ENCODE results near the gene DOCK10.
"Not testable (repeated sequence)": the region's sequence is repeated elsewhere in the genome, so short reads cannot be mapped to it uniquely, and the experiment has no call there.

DOCK10 gene

DNA sequence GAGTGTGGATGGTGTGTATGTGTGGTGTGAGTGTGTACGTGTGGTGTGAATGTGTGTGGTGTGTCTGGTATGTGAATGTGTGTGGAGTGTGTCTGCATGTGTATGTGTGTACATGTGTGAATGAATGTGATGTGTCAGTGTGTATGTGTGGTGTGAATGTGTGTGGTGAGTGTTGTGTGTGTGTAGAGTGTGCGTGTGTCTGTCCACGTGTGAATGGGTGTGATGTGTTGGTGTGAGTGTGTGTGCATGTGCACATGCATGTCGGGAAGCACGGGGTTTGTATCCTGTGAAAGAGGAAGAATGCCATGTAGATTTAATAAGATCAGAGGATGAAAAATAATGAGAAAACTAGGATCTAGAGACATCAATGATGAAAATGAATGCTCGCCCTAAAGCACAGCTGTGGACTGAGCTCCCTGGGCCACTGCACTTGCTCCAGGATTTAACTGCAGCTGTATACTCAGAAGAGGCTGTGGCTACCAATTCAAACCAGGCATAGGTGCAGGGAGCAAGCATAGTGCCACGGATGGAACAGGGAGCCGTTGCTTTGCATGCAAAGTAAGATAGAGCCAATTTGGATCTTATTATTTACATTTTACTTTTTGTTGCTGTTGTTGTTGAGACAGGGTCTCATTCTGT lies 122.7 kb downstream of the DOCK10 start:
- DNase-seq (ENCODE audit: low read depth in 3 of 3) = no peak

DNA sequence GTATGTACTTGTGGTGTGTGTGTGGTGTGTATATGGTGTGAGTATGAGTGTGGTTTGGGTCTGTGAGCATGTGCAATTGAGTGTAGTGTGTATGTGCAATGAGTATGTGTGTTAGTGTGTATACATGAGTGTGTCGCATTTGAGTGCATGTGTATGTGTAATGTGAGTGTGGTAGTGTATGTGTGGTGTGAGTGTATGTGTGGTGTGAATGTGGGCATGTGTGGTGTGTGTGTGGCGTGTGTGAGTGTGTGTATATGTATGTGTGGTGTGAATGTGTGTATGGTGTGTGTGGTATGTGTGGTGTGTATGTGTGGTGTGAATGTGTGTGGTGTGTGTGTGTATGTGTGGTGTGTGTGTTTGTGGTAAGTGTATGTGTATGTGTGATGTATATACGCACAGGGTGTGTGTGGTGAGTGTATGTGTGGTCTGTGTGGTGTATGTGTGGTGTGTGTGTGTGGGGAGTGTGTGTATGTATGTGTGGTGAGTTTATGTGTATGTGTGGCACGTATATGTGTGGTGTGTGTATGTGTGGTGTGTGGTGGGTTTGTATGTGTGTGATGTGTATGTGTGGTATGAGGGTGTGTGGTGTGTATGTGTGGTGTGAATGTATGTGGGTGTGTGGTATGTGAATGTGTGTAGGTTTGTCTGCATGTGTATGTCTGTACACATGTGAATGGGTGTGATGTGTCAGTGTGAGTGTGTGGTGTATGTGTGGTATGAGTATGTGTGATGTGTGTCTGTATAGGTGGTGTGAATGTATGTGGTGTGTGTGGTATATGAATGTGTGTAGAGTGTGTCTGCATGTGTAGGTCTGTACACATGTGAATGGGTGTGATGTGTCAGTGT lies 123.4 kb downstream of the DOCK10 start:
- no peak for DNase-seq (ENCODE audit: low read depth in 3 of 3)

DNA sequence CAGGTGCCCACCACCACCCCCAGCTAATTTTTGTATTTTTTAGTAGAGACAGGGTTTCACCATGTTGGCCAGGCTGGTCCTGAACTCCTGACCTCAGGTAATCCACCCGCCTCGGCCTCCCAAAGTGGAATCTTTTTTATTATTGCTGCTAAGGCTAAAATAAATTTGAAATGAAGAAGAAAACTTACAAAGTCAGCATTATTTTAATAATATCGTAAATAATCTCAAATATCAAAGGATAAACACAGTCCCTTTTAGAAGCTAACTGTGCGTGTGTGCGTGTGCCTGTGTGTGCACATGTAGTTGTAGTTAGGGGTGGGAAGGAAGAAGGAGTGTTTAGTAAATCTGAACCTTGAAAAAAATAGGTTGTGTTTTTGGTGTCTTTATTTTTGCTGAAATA lies 125.0 kb downstream of the DOCK10 start:
- DNase-seq (ENCODE audit: low read depth in 3 of 3) = not testable (repeated sequence)

DNA sequence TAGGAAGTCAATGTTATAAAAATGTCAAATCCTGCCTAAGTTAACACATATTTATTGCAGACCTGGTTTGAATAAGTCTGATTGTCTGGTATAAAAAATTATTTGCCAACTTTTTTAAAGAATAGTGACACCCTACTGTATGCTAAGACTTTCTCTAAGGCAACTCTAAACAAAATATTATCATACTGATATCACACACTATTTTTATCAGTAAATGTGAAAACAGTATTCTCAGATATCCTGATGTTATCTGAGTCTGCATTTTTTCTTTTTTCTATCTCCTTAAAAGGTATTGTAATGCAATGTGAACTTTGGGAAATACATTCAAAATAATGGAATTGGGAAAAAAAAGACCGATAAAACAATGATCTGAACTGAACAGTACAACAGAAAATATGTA lies 127.1 kb downstream of the DOCK10 start:
- DNase-seq (ENCODE audit: low read depth in 3 of 3) = no peak

DNA sequence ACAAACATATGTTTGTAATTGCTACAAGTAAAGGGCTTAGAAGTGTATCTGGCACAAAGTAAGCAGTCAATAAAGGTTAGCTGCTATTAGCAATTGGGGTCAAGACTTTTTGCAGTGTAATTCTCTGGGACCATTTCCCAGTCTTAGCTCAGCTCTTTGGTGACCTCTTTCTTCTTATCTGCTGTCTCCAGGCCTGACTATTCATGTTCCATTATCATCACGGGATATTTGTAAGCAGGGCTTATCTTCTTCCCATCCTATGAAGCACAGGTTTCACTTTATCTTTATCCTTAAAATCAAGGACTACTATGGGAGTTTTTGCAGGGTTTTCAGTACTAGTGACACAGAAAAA lies 131.7 kb downstream of the DOCK10 start:
- DNase-seq (ENCODE audit: low read depth in 3 of 3) = no peak

DNA sequence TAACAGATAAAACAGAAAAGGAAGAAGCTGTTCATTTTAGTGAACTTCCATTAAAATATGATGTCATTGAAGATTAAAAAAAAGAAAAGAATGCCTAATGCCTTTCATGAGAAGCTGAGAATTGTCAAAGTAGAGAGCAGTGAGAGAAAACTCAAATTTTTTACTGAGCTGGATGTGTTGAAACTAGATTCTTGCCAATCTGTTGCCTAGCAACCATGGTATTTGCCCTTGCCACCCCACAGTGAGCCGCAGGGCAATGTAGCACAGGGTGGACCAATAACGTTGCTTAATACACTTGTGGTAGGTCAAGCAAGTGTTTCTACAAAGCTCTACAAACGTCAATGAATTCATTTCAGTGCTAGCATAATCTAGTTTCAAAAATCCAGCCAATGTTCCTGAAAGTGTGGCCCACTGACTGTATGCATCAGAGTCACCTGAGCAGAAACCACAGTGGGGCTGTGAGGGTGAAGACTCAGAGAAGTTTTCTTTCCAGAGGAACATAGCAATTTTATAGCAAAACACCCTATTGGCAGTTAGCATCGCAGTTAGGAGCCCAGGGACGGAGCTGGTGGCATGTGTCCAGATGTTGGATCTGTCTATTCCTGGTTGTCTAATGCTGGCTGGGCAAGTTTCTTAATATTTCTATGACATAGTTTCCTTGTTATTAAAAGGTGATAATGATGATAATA lies 132.2 kb downstream of the DOCK10 start:
- no peak for DNase-seq (ENCODE audit: low read depth in 3 of 3)

DNA sequence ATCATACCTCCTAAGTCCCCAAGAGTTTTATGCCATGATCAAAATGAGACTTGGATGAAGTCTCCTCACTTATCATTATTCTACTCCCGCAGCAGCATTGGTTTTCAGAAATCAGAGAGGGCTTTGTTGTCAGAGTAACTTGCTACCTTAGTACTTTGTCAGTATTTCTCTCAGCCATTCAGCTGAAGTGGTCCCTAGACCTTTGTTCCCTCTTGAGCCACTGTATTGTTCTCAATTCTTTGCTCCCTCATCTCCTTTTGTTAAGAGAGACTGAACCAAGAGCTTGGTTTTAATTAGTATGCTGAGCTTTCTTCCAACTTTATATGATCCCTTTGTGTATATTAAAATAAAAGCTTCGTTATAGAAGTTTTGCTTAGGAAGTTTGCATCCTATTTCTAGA lies 133.4 kb downstream of the DOCK10 start:
- DNase-seq (ENCODE audit: low read depth in 3 of 3) = no peak

DNA sequence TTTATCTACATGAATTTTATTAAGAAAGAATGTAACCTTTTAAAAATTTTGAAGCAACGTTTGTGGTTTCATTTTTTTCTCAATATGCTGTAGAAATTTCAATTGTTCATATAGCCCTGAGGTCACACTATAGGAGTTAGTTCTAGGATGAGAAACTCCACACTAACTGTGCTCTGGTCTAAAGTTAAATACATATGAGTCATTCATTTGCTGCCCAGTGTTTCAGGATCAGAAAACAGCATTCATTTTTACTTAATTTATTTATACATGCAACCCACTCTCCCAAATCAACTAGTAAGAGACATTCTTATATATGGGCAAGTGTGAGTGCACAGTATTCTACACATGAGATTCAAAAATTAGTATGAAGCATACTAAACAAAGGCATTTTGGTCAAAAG lies 137.9 kb downstream of the DOCK10 start:
- no peak for DNase-seq (ENCODE audit: low read depth in 3 of 3)

DNA sequence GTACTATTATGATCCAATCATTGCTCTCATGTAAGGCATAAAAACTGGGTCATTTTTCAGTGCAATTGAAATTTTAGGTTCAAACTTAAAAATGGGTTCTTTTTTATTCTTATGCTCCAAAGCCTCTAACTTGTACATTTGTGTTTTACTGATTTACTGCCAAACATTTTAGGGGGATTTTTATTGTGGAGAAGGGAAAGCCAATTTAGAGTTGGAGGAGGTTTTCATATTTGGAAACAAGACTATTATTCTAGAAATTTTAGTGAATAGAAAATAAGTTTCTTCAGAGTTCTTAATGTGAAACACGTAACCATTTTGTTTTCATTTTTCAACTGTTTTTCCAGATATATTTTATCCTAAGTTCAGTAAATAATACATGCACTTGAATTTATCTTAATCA lies 138.6 kb downstream of the DOCK10 start:
- no peak for DNase-seq (ENCODE audit: low read depth in 3 of 3)

DNA sequence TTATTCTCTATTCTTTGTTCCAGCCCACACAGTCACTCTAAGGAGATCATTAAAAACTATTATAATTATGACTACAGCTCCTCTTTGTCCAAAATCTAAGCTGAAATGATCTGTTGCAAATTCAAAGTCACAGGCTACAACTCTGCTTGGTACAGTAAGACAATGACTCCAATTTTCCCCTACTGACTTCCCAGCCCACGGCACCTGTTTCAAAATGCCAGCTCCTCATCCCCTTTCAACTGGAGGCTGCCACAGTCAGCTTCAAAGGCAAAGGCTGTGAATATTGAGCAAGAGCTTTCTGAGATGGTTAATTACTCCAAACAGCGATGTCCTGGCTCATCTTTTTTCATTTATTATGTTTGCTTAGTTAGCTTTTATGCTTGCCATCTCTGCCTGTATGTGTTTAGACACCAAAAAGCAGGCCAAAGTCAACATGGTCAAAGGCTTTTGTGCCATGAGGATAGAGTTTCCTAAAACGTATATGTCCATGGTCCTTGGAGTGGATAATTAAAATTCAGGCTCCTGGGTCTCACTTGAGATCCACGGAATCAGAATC lies 141.1 kb downstream of the DOCK10 start:
- no peak for DNase-seq (ENCODE audit: low read depth in 3 of 3)

DNA sequence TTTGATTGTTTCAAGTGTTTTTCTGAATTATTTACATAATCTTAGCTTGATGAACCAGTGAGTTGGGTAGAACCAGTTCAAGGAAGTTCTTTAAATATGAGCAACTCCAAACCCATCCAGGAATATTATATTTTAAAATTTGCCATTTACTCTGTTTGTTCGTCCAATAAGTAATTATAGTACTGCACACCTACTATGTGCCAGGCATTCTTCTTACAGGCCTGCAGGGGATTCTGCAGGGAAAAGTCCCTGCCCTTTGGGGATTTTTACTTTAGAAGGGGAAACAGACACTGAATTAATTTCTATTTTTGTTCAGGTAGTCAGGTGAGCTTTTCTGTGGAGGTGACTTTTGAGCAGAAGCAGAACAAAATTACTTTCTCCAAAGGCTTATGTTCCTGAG lies 146.9 kb downstream of the DOCK10 start:
- no peak for DNase-seq (ENCODE audit: low read depth in 3 of 3)

DNA sequence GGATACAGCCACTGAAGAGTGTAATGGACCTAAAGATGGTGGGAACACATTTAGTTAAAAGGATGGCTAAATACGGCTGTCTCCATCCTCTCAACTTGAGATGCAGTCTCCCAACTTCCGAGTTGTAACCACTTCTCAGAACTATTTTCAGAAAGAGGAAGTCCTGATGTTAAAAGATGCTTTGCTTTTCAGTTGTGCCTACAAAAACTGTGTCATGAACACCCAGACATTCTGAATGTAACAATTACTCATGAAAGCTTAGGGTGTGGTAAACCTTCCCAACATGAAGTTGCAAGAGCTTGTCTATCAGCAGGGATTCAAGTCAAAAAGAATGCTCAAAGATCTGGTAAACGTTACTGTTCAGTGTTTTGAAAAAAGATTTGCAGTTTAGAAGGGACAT lies 147.9 kb downstream of the DOCK10 start:
- no peak for DNase-seq (ENCODE audit: low read depth in 3 of 3)

DNA sequence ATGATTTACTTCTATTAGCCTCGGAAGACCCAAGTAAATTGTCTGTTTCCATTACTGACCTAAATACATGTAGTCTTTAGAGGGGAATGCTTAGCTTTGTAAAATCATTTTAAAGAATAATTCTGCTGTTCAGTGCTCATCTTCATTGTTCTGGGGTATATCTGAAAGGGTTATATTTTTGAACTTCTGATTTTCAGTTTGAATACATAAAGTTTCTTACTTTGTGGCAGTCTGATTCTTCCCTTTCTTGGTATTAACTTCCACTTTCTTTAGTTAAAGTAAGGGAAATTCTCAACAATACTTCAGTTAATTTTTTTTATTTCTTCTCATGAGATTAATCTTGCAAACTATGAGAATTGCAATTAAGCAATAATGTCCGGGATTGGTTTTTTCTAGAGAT lies 148.4 kb downstream of the DOCK10 start:
- no peak for DNase-seq (ENCODE audit: low read depth in 3 of 3)

DNA sequence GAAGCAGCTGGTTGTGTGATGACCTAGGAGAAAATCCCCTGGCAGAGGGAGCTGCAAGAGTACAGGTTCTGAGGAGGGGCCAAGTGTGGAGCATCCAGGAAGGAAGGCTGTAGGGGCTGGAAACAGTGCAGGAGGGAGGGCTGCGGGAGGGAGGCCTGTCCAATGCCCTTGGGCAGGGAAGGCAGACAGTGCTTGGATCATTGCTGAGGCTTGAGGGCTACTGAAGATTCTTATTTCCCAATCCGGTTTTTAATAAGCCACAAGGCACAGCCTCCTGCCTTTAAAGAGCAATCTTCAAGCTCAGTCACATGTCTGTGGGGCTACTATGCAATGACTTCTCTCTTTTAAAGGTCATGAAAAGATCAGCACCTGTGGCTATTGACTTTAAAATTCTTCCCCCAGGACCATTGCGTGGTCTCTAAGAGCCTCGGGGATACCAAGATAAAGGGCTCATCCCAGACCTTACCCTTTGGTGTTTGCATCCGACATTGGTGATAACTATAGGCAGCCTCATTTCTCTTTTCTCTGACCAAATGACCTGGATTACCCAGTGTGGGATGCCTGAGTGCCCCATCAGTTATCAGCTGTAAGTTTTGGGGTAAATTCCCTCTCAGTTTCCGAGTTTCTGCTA lies 149.6 kb downstream of the DOCK10 start:
- no peak for DNase-seq (ENCODE audit: low read depth in 3 of 3)

DNA sequence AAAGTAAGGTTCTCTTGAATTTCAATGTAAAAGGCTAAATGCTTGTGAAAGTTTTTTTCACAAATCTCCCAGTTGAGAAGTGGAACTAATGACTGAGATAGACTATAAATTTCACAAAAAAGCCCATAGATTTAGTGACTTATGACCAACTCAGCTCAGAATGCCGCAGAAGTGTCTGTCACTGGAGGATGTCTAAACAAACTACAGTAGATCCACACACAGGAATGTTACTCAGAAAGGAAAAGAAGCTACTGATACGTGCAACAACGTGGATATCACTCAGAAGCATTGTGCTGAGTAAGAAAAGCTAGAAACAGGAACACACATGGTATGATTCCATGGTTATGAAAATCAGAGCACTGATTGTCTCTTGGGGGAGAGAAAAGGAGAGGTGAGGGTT lies 151.9 kb downstream of the DOCK10 start:
- DNase-seq (ENCODE audit: low read depth in 3 of 3) = no peak

DNA sequence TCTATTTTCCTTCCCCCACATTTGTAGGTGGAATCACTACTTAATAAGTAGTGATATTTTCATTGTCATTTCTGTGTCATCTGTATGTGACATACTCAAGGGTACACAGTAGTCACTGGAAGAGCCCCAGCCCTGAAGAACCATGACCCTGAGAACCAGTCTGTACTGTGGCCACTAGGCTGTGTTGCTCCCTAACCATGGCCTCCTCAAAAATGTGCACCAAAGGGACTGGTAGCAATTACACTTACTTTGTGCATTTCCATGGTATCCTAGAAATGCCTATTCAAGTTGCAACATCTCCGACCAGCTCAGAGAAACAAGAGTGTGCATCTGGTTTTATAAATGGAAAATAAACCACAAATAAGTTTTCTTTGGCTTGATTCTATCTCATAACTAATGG lies 155.1 kb downstream of the DOCK10 start:
- no peak for DNase-seq (ENCODE audit: low read depth in 3 of 3)

DNA sequence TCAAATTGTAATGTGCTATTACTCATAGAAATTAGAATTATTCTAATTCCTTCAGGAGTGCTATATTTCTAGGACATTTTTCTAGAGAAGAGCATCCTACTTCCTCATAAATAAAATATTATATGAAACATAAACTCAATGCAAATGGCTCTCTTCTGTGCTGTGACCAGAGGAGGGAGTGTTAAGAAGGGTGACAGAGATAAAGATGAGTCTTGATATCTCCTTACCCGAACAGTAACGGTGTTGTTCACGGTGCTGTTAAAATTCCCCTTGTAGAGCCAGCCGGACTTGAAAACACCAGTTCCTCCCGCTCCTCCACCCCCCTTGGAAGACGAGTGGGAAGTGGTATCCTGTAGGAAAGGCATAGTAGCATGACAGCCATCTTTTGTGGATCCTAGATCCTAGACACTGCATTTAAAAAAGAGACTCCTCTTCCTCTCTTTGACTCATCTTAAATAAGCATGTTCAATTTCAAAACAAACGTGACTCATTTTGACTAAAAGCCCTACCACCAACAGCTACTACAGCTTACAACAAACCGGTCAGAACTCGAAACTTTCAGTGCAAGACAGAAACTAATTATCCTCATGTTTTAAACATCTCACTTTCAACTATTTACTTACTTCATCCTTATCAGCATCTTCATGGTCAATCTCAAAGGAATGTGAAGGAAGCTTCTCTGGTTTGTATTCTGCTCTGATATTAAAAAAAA lies 156.3 kb downstream of the DOCK10 start:
- DNase-seq (ENCODE audit: low read depth in 3 of 3) = no peak

DNA sequence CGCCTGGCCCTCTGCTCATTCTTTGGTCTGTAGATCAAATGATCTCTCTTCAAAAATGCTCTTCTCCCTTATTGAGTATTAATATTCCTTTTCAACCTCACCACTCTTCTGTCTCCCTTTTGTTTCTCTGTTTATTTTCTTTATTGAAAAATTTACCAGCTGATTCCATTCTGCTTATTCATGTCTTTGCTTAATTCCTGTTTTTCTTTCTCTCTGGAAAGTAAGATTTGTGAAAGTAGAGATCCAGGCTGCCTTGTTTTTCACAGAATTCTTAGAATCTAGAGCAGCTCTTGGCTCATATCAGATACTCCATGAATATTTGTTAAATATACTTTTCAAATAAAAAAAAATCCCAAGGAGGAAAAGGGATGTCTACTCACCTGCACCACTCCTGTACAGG lies 157.0 kb downstream of the DOCK10 start:
- no peak for DNase-seq (ENCODE audit: low read depth in 3 of 3)

DNA sequence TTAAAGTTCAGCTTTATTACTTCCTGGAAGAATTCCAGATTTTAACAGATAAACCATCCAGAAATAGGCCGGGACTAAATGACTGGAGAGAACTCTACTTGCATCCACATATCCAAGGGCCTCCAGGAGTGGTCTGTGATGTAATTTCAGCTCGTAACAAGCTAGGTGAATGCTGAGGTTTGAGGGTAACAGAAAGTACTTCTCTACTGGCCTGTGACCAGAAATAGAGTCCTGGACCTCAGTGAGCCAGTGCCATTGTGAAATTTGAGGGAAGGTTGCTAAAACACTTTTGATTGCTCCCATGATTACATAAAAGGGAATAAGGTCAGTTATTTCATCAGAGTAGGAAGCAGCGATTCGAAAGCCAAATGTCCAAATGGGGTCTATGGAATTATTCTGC lies 158.1 kb downstream of the DOCK10 start:
- DNase-seq (ENCODE audit: low read depth in 3 of 3) = no peak

DNA sequence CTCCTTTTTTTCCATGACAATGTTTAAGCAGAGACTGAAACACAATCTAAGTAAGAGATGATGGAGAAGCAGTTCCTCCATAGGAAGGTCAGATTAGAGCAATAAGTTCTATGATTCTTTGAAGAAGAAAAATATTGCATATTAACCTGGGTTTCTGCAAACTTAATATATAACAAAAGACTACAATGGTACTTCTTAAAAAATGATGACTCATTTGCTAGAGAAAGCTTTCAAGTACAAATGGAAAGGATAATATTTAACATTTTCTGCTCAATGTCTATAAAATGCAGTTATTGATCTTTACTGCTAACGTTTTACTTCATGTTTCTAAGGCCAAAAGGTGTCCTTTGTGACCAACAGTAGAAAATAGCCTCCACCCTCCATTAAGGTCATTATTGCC lies 158.6 kb downstream of the DOCK10 start:
- no peak for DNase-seq (ENCODE audit: low read depth in 3 of 3)

DNA sequence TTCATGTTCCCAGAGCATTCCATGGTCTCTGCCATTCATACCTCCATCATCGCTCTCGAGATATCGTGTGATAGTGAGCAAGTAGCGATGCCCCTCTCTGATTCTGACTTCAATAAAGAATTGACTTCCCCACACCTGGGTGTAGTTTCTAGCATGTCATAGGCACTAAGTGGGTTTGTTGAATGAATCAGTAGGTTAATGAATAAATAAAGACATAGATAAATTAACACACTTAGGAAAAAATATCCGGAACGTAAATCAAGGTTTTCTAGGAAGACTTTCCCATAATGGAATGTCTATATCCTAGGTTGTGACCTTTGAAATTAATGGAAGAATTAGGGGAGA lies 159.1 kb downstream of the DOCK10 start:
- no peak for DNase-seq (ENCODE audit: low read depth in 3 of 3)
